Fibroblast of lung (primary cell): Measurements from ENCODE around the gene SOAT1.
"Not testable (repeated sequence)": the region's sequence is repeated elsewhere in the genome, so short reads cannot be mapped to it uniquely, and the experiment has no call there.

Experiments used
- EZH2 ChIP-seq: IDR thresholded peaks from 2 replicates; pipeline ENCODE4 v1.5.1; 2012; ENCODE audit warnings: low read length, control low read depth, mild to moderate bottlenecking; ENCODE audit errors: missing control alignments
- TF ChIP-seq, protein P1 (sequence below), 2 donors: IDR thresholded peaks in 1 of 2; conservative IDR thresholded peaks in 1 of 2; 1 replicate in 1 of 2; 2 replicates in 1 of 2; pipeline ENCODE4 v1.5.1; 2011 to 2012; ENCODE audit warnings: low read length in 2 of 2, control low read depth in 1 of 2, inconsistent platforms in 1 of 2, low read depth in 1 of 2, mild to moderate bottlenecking in 1 of 2

DNA sequence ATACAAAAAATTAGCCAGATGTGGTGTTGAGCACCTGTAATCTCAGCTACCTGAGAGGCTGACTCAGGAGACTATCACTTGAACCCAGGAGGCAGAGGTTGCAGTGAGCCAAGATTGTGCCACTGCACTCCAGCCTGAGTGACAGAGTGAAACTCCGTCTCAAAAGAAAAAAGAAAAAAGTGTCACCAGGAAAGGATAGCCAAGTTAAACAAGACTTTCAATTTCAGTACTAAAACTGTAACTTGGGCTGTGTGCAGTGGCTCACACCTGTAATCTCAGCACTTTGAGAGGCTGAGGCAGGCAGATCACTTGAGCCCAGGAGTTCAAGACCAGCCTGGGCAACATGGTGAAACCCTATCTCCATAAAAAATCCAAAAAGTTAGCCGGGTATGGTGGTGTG is 48.2 kb upstream of the SOAT1 start:
- TF ChIP-seq, protein P1, sequence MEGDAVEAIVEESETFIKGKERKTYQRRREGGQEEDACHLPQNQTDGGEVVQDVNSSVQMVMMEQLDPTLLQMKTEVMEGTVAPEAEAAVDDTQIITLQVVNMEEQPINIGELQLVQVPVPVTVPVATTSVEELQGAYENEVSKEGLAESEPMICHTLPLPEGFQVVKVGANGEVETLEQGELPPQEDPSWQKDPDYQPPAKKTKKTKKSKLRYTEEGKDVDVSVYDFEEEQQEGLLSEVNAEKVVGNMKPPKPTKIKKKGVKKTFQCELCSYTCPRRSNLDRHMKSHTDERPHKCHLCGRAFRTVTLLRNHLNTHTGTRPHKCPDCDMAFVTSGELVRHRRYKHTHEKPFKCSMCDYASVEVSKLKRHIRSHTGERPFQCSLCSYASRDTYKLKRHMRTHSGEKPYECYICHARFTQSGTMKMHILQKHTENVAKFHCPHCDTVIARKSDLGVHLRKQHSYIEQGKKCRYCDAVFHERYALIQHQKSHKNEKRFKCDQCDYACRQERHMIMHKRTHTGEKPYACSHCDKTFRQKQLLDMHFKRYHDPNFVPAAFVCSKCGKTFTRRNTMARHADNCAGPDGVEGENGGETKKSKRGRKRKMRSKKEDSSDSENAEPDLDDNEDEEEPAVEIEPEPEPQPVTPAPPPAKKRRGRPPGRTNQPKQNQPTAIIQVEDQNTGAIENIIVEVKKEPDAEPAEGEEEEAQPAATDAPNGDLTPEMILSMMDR (conservative IDR thresholded peaks at IDR 0.05 in 1 of 2, IDR thresholded peaks at IDR 0.05 in 1 of 2; ENCODE audit: low read depth in 1 of 2, low read length in 2 of 2): not testable (repeated sequence)
- TF ChIP-seq EZH2: not testable (repeated sequence)
